Nephron progenitor cell (in vitro differentiated cells): ENCODE results near the gene GSN.

Source experiments
- DNase-seq: peaks from one replicate; pipeline ENCODE4 v3.0.0; 2021
- H3K27ac Mint-ChIP-seq: 2 replicates; pipeline ENCODE4 v1.8.0; 2021; ENCODE audit warnings: mild to moderate bottlenecking, moderate library complexity, mixed read lengths
- H3K27me3 Mint-ChIP-seq: 2 replicates; pipeline ENCODE4 v1.8.0; 2021; ENCODE audit warnings: mild to moderate bottlenecking, low read depth, mixed read lengths; ENCODE audit not compliant: poor library complexity
- H3K36me3 Mint-ChIP-seq: 2 replicates; pipeline ENCODE4 v1.8.0; 2021; ENCODE audit warnings: low read depth, mixed read lengths
- H3K4me1 Mint-ChIP-seq: 2 replicates; pipeline ENCODE4 v1.8.0; 2021; ENCODE audit warnings: mixed read lengths
- H3K4me3 Mint-ChIP-seq: 2 replicates; pipeline ENCODE4 v1.8.0; 2021; ENCODE audit warnings: mild to moderate bottlenecking, moderate library complexity, mixed read lengths
- H3K9me3 Mint-ChIP-seq: 2 replicates; pipeline ENCODE4 v1.8.0; 2021; ENCODE audit warnings: mild to moderate bottlenecking, moderate library complexity, mixed read lengths
- CTCF ChIP-seq: fragments of 200-600 bp; sonication (generic); IDR thresholded peaks from 2 replicates; pipeline ENCODE4 v1.5.0; 2021; ENCODE audit warnings: antibody characterized with exemption

Gene GSN

GRCh38 chr9:121309171-121309570 lies 41.2 kb downstream of the GSN start:
- no peak for TF ChIP-seq CTCF
- Mint-ChIP-seq H3K4me1 (peaks cover 14% of the 10 kb centered on the region), H3K36me3 (peaks cover 34% of the 10 kb centered on the region), H3K27ac (no peak overlapping the region), H3K4me3 (no peak overlapping the region), H3K27me3 (peaks cover 3% of the 10 kb centered on the region), H3K9me3 (no peaks in the 10 kb centered on the region)
- no peak for DNase-seq

DNA sequence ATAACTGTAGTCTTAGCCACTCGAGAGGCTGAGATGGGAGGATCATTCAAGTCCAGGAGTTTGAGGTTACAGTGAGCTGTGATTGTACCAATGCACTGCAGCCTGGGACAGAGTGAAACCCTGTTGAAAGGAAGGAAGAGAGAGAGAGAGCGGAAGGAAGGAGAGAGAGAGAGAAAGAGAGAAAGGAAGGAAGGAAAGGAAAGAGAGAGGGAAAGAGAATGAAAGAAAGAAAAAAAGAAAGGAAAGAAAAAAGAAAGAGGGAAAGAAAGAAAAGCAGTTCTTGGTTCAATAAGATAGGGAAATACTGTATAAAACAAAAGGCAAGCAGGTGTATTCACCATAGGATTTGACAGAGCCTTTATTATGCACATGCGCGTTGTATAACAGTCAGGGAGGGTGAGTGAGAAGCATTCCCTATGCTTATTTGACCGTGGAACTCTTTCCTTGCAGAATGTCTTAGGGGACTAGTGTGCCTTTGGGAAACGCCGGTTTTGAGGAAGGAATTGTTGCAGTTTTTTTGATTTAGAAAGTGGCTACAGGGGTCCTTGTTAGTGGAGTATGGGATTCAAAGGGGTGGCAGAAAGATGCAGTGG lies 42.0 kb downstream of the GSN start:
- TF ChIP-seq CTCF = no peak
- Mint-ChIP-seq H3K27me3 (no peaks in the 10 kb centered on the region), H3K27ac (no peak overlapping the region), H3K4me1 (peaks cover 14% of the 10 kb centered on the region), H3K4me3 (no peak overlapping the region), H3K9me3 (no peaks in the 10 kb centered on the region), H3K36me3 (peaks cover 36% of the 10 kb centered on the region)
- no peak for DNase-seq

GRCh38 chr9:121310571-121310970 lies 42.6 kb downstream of the GSN start:
- Mint-ChIP-seq H3K4me3 (no peak overlapping the region), H3K36me3 (peaks cover 36% of the 10 kb centered on the region), H3K9me3 (no peaks in the 10 kb centered on the region), H3K27ac (no peak overlapping the region), H3K27me3 (no peaks in the 10 kb centered on the region), H3K4me1 (peaks cover 14% of the 10 kb centered on the region)
- TF ChIP-seq CTCF = no peak
- DNase-seq = no peak

DNA sequence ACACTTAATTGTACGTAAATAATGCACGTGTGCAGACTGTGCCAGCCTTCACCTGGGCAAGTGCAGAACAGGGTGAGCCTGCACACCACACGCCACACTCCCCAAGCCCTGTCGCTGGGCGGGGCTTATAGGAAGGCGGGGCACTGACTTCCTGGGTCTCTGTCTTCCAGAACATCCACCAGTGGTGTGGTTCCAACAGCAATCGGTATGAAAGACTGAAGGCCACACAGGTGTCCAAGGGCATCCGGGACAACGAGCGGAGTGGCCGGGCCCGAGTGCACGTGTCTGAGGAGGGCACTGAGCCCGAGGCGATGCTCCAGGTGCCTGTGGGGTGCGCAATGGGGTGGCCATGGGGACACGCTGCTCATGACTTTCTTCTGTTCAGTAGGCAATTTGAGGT lies 44.2 kb downstream of the GSN start:
- Mint-ChIP-seq H3K4me1 (peaks cover 5% of the 10 kb centered on the region), H3K36me3 (peaks cover 39% of the 10 kb centered on the region), H3K27me3 (no peaks in the 10 kb centered on the region), H3K4me3 (no peak overlapping the region), H3K27ac (no peak overlapping the region), H3K9me3 (no peaks in the 10 kb centered on the region)
- no peak for DNase-seq
- no peak for TF ChIP-seq CTCF

- Mint-ChIP-seq H3K9me3 (no peaks in the 10 kb centered on the region), H3K27ac (peak overlapping the region; percentile 51)
These were observed 45.6 kb downstream of the GSN start for GRCh38 chr9:121313458-121314152.

More at GRCh38 chr9:121313458-121314152, 45.6 kb downstream of the GSN start:
- H3K36me3 Mint-ChIP-seq = peaks cover 36% of the 10 kb centered on the region
- no peak for DNase-seq
- no peaks in the 10 kb centered on the region for H3K4me1 Mint-ChIP-seq
- H3K4me3 Mint-ChIP-seq = no peak overlapping the region
- H3K27me3 Mint-ChIP-seq = peaks cover 3% of the 10 kb centered on the region
- no peak for TF ChIP-seq CTCF
